GM12872 (cell line): ENCODE data around the gene TFCP2.

ENCODE experiments used
- CTCF ChIP-seq: IDR thresholded peaks from 3 replicates; pipeline ENCODE4 v1.5.1; 2011; ENCODE audit warnings: low read depth, mild to moderate bottlenecking, low read length, moderate library complexity; ENCODE audit not compliant: insufficient read depth

Gene TFCP2

GRCh38 chr12:51216642-51217041 lies 43.7 kb upstream of the TFCP2 start:
- TF ChIP-seq CTCF = no peak

GRCh38 chr12:51214895-51215294 lies 42.0 kb upstream of the TFCP2 start:
- TF ChIP-seq CTCF = no peak

- no peak for TF ChIP-seq CTCF
Observed at GRCh38 chr12:51210690-51211395, 37.9 kb upstream of the TFCP2 start.

- no peak for TF ChIP-seq CTCF
Observed at GRCh38 chr12:51209259-51209658, 36.3 kb upstream of the TFCP2 start.

- TF ChIP-seq CTCF = no peak
Observed at GRCh38 chr12:51208016-51208660, 35.2 kb upstream of the TFCP2 start.

GRCh38 chr12:51205350-51205749 lies 32.4 kb upstream of the TFCP2 start:
- TF ChIP-seq CTCF = no peak

- no peak for TF ChIP-seq CTCF
Observed at GRCh38 chr12:51202718-51203117, 29.8 kb upstream of the TFCP2 start.
